Adipocyte (in vitro differentiated cells): ENCODE data around the gene FAM120C.

Experiments
- DNase-seq: peaks from one replicate; pipeline ENCODE4 v3.0.0-alpha.2; 2015; ENCODE audit warnings: low read depth
- H3K27me3 ChIP-seq: replicated peaks from 2 replicates; pipeline ENCODE4 v1.7.0; 2013; ENCODE audit warnings: mild to moderate bottlenecking, low read length, moderate library complexity; ENCODE audit not compliant: control insufficient read depth, insufficient read depth
- H3K36me3 ChIP-seq: 2 replicates; pipeline ENCODE4 v1.7.0; 2013; ENCODE audit warnings: low read length, mild to moderate bottlenecking, moderate library complexity; ENCODE audit not compliant: control insufficient read depth, insufficient read depth, severe bottlenecking
- H3K4me1 ChIP-seq: 2 replicates; pipeline ENCODE4 v1.7.0; 2013; ENCODE audit warnings: mild to moderate bottlenecking, low read length, moderate library complexity; ENCODE audit not compliant: control insufficient read depth, insufficient read depth
- H3K4me3 ChIP-seq: 2 replicates; pipeline ENCODE4 v1.7.0; 2013; ENCODE audit warnings: mild to moderate bottlenecking, low read length, moderate library complexity
- H3K9ac ChIP-seq: 2 replicates; pipeline ENCODE4 v1.7.0; 2013; ENCODE audit warnings: mild to moderate bottlenecking, low read length, moderate library complexity
- H3K9me3 ChIP-seq: 2 replicates; pipeline ENCODE4 v1.7.0; 2013; ENCODE audit warnings: mild to moderate bottlenecking, low read length, moderate library complexity; ENCODE audit not compliant: control insufficient read depth

The FAM120C gene

GRCh38 chrX:54157561-54157960 lies 25.5 kb downstream of the FAM120C start:
- no peak overlapping the region for H3K9ac ChIP-seq
- no peaks in the 10 kb centered on the region for H3K27me3 ChIP-seq
- H3K9me3 ChIP-seq: no peaks in the 10 kb centered on the region
- no peak for DNase-seq
- peaks cover 5% of the 10 kb centered on the region for H3K36me3 ChIP-seq
- peaks cover 6% of the 10 kb centered on the region for H3K4me1 ChIP-seq
- no peak overlapping the region for H3K4me3 ChIP-seq

GRCh38 chrX:54134269-54134668 lies 48.8 kb downstream of the FAM120C start:
- H3K4me1 ChIP-seq: no peaks in the 10 kb centered on the region
- H3K4me3 ChIP-seq: no peak overlapping the region

GRCh38 chrX:54116391-54116790 lies 66.7 kb downstream of the FAM120C start:
- H3K36me3 ChIP-seq: no peaks in the 10 kb centered on the region
- H3K4me1 ChIP-seq: no peaks in the 10 kb centered on the region
- no peak overlapping the region for H3K4me3 ChIP-seq
- H3K9me3 ChIP-seq: no peaks in the 10 kb centered on the region
- no peak overlapping the region for H3K9ac ChIP-seq
- no peaks in the 10 kb centered on the region for H3K27me3 ChIP-seq
- DNase-seq: no peak

More at GRCh38 chrX:54134269-54134668, 48.8 kb downstream of the FAM120C start:
- H3K9ac ChIP-seq: no peak overlapping the region
- H3K36me3 ChIP-seq: peaks cover 35% of the 10 kb centered on the region
- H3K9me3 ChIP-seq: no peaks in the 10 kb centered on the region
- no peaks in the 10 kb centered on the region for H3K27me3 ChIP-seq
- no peak for DNase-seq

GRCh38 chrX:54093571-54093970 lies 89.5 kb downstream of the FAM120C start:
- H3K27me3 ChIP-seq: peaks cover 3% of the 10 kb centered on the region
- H3K9ac ChIP-seq: no peak overlapping the region
- peaks cover 6% of the 10 kb centered on the region for H3K36me3 ChIP-seq

GRCh38 chrX:54093159-54093558 lies 89.9 kb downstream of the FAM120C start:
- Histone ChIP-seq H3K9me3 (no peaks in the 10 kb centered on the region), H3K9ac (no peak overlapping the region), H3K36me3 (peaks cover 6% of the 10 kb centered on the region), H3K4me1 (peaks cover 3% of the 10 kb centered on the region), H3K27me3 (peaks cover 3% of the 10 kb centered on the region), H3K4me3 (no peak overlapping the region)
- no peak for DNase-seq

More at GRCh38 chrX:54093571-54093970, 89.5 kb downstream of the FAM120C start:
- H3K4me3 ChIP-seq: no peak overlapping the region
- H3K4me1 ChIP-seq: peaks cover 2% of the 10 kb centered on the region
- no peak for DNase-seq
- H3K9me3 ChIP-seq: no peaks in the 10 kb centered on the region

- H3K4me1 ChIP-seq: peaks cover 9% of the 10 kb centered on the region
- H3K9me3 ChIP-seq: no peaks in the 10 kb centered on the region
- H3K27me3 ChIP-seq: peaks cover 3% of the 10 kb centered on the region
- H3K4me3 ChIP-seq: no peak overlapping the region
- no peak for DNase-seq
- peaks cover 6% of the 10 kb centered on the region for H3K36me3 ChIP-seq
- no peak overlapping the region for H3K9ac ChIP-seq
These were observed 92.2 kb downstream of the FAM120C start for GRCh38 chrX:54090880-54091279.

- no peak for DNase-seq
- Histone ChIP-seq H3K9me3 (no peaks in the 10 kb centered on the region), H3K4me3 (no peak overlapping the region), H3K4me1 (peaks cover 9% of the 10 kb centered on the region), H3K36me3 (peaks cover 14% of the 10 kb centered on the region), H3K9ac (no peak overlapping the region), H3K27me3 (peaks cover 3% of the 10 kb centered on the region)
These were observed 93.9 kb downstream of the FAM120C start for GRCh38 chrX:54089191-54089590.

- Histone ChIP-seq H3K9ac (no peak overlapping the region), H3K4me1 (peaks cover 7% of the 10 kb centered on the region), H3K4me3 (no peak overlapping the region), H3K36me3 (peaks cover 14% of the 10 kb centered on the region), H3K9me3 (no peaks in the 10 kb centered on the region), H3K27me3 (no peaks in the 10 kb centered on the region)
- no peak for DNase-seq
These were observed 95.4 kb downstream of the FAM120C start for GRCh38 chrX:54087661-54088060.

GRCh38 chrX:54085666-54086065 lies 97.4 kb downstream of the FAM120C start:
- peaks cover 7% of the 10 kb centered on the region for H3K4me1 ChIP-seq

GRCh38 chrX:54076903-54077302 lies 106.2 kb downstream of the FAM120C start:
- no peak overlapping the region for H3K4me3 ChIP-seq
- DNase-seq: peak; percentile 65
- no peaks in the 10 kb centered on the region for H3K27me3 ChIP-seq
- H3K9me3 ChIP-seq: no peaks in the 10 kb centered on the region
- peaks cover 3% of the 10 kb centered on the region for H3K4me1 ChIP-seq
- no peak overlapping the region for H3K9ac ChIP-seq
- H3K36me3 ChIP-seq: peaks cover 5% of the 10 kb centered on the region

More at GRCh38 chrX:54085666-54086065, 97.4 kb downstream of the FAM120C start:
- Histone ChIP-seq H3K9ac (no peak overlapping the region), H3K4me3 (no peak overlapping the region), H3K36me3 (peaks cover 11% of the 10 kb centered on the region), H3K9me3 (no peaks in the 10 kb centered on the region), H3K27me3 (no peaks in the 10 kb centered on the region)
- DNase-seq: no peak

GRCh38 chrX:54074826-54075225 lies 108.2 kb downstream of the FAM120C start:
- Histone ChIP-seq H3K4me1 (peaks cover 3% of the 10 kb centered on the region), H3K27me3 (no peaks in the 10 kb centered on the region), H3K9me3 (no peaks in the 10 kb centered on the region), H3K9ac (no peak overlapping the region), H3K36me3 (peaks cover 5% of the 10 kb centered on the region), H3K4me3 (no peak overlapping the region)
- DNase-seq: no peak

- Histone ChIP-seq H3K4me1 (no peaks in the 10 kb centered on the region), H3K9me3 (no peaks in the 10 kb centered on the region), H3K27me3 (no peaks in the 10 kb centered on the region), H3K36me3 (peaks cover 3% of the 10 kb centered on the region), H3K9ac (no peak overlapping the region), H3K4me3 (no peak overlapping the region)
- DNase-seq: no peak
These were observed 115.3 kb downstream of the FAM120C start for GRCh38 chrX:54067766-54068165.
